Measurements from ENCODE around the gene ZC3H7B. TPM values are rescaled to one million over a fixed set of nuclear protein-coding genes. Genes with fewer than 3 reads are reported as not detected.

ZC3H7B gene
- total RNA-seq, 1 experiment from 2014 or later, result 53.4 TPM

DNA sequence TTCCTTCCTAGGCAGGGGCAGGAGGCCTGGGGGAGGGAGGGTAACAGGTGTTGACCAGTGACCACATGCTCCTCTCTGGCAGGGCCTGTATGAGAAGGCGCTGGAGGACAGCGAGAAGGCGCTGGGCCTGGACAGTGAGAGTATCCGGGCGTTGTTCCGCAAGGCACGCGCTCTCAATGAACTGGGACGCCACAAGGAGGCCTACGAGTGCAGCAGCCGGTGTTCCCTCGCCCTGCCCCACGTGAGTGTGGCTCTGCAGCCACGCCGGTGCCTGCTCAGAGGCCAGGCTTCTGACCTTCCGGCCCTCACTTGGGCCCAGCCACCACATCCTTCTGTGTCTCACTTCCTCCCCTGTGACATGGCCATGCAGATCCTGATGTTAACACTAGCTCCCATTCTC is 25.8 kb downstream of the ZC3H7B start:
- no peaks in the 10 kb centered on the region for H3K27me3 Mint-ChIP-seq (ENCODE audit: insufficient read depth, unreplicated experiment)
- ChIA-PET POLR2A (no interaction called here), CTCF (no interaction called here)
- intact Hi-C loops (cut with micrococcal nuclease), result no loop called here
- BruUV-seq (replicated peaks), result no TSS peak
- peaks cover 67% of the 10 kb centered on the region for H3K36me3 Mint-ChIP-seq (ENCODE audit: insufficient read depth, unreplicated experiment)
- no peaks in the 10 kb centered on the region for H3K4me1 Mint-ChIP-seq (ENCODE audit: insufficient read depth, unreplicated experiment)
- H3K27ac Mint-ChIP-seq (ENCODE audit: low read depth, unreplicated experiment), result no peak overlapping the region
- no peak for DNase-seq (ENCODE audit: unreplicated experiment)
- H3K4me3 Mint-ChIP-seq (ENCODE audit: unreplicated experiment), result no peak overlapping the region
- no peak for TF ChIP-seq CTCF (IDR thresholded peaks at IDR 0.05; ENCODE audit: unreplicated experiment)
- H3K9me3 Mint-ChIP-seq (ENCODE audit: unreplicated experiment), result no peaks in the 10 kb centered on the region

GRCh38 chr22:41330169-41330568 is 28.8 kb downstream of the ZC3H7B start:
- Mint-ChIP-seq H3K27ac (ENCODE audit: low read depth, unreplicated experiment) (no peak overlapping the region), H3K27me3 (ENCODE audit: insufficient read depth, unreplicated experiment) (no peaks in the 10 kb centered on the region), H3K4me3 (ENCODE audit: unreplicated experiment) (no peak overlapping the region), H3K4me1 (ENCODE audit: insufficient read depth, unreplicated experiment) (no peaks in the 10 kb centered on the region), H3K36me3 (ENCODE audit: insufficient read depth, unreplicated experiment) (peaks cover 62% of the 10 kb centered on the region), H3K9me3 (ENCODE audit: unreplicated experiment) (no peaks in the 10 kb centered on the region)
- intact Hi-C loops (cut with micrococcal nuclease), result no loop called here
- POLR2A ChIA-PET, result no interaction called here
- CTCF ChIA-PET, result no interaction called here
- DNase-seq (ENCODE audit: unreplicated experiment), result no peak
- TF ChIP-seq CTCF (IDR thresholded peaks at IDR 0.05; ENCODE audit: unreplicated experiment), result no peak
- BruUV-seq (replicated peaks), result no TSS peak

GRCh38 chr22:41332217-41332939 is 31.1 kb downstream of the ZC3H7B start:
- intact Hi-C loops (cut with micrococcal nuclease), result no loop called here
- peak overlapping the region; percentile 31 for H3K27ac Mint-ChIP-seq (ENCODE audit: low read depth, unreplicated experiment)
- no peaks in the 10 kb centered on the region for H3K9me3 Mint-ChIP-seq (ENCODE audit: unreplicated experiment)
- peaks cover 73% of the 10 kb centered on the region for H3K36me3 Mint-ChIP-seq (ENCODE audit: insufficient read depth, unreplicated experiment)
- POLR2A ChIA-PET, result no interaction called here
- H3K4me3 Mint-ChIP-seq (ENCODE audit: unreplicated experiment), result no peak overlapping the region
- no peak for TF ChIP-seq CTCF (IDR thresholded peaks at IDR 0.05; ENCODE audit: unreplicated experiment)
- DNase-seq (ENCODE audit: unreplicated experiment), result no peak
- H3K4me1 Mint-ChIP-seq (ENCODE audit: insufficient read depth, unreplicated experiment), result no peaks in the 10 kb centered on the region
- CTCF ChIA-PET, result no interaction called here
- BruUV-seq (replicated peaks), result no TSS peak
- no peaks in the 10 kb centered on the region for H3K27me3 Mint-ChIP-seq (ENCODE audit: insufficient read depth, unreplicated experiment)

GRCh38 chr22:41333806-41334205 is 32.5 kb downstream of the ZC3H7B start:
- no TSS peak for BruUV-seq (replicated peaks)
- no peak for DNase-seq (ENCODE audit: unreplicated experiment)
- H3K27ac Mint-ChIP-seq (ENCODE audit: low read depth, unreplicated experiment), result no peak overlapping the region
- peaks cover 64% of the 10 kb centered on the region for H3K36me3 Mint-ChIP-seq (ENCODE audit: insufficient read depth, unreplicated experiment)
- H3K9me3 Mint-ChIP-seq (ENCODE audit: unreplicated experiment), result no peaks in the 10 kb centered on the region
- no peaks in the 10 kb centered on the region for H3K27me3 Mint-ChIP-seq (ENCODE audit: insufficient read depth, unreplicated experiment)
- POLR2A ChIA-PET, result interaction anchor here (1.5 kb wide), 1 partner anchor 47 kb away, joined by 4 read pairs; no protein-coding TSS in a partner anchor
- CTCF ChIA-PET, result no interaction called here
- H3K4me3 Mint-ChIP-seq (ENCODE audit: unreplicated experiment), result no peak overlapping the region
- no peaks in the 10 kb centered on the region for H3K4me1 Mint-ChIP-seq (ENCODE audit: insufficient read depth, unreplicated experiment)
- no peak for TF ChIP-seq CTCF (IDR thresholded peaks at IDR 0.05; ENCODE audit: unreplicated experiment)
- intact Hi-C loops (cut with micrococcal nuclease), result no loop called here

Data from MCF 10A (cell line).